PC-3 (cell line): Measurements from ENCODE around the gene MLPH. TPM values are rescaled to one million over a fixed set of nuclear protein-coding genes. Genes with fewer than 3 reads are reported as not detected.

Source experiments
- ATAC-seq: fragments of 200-7000 bp; cut with Tn5 transposase; 2 replicates; pipeline ENCODE4 v1.9.1; 2020; ENCODE audit warnings: mild to moderate bottlenecking, moderate library complexity
- BruUV-seq: library from RNA; stranded (reverse); fragments of 400-500 nt; replicated peaks from 2 replicates; lab custom pipeline; 2021; lab: Mats Ljungman, UMichigan
- CTCF ChIA-PET: fragments of 300-600 bp; sonication (Branson Sonifier 250); formaldehyde crosslinking; loops from one replicate; lab custom pipeline; 2022; ENCODE audit warnings: antibody characterized with exemption; lab: Charles Lee
- POLR2A ChIA-PET: fragments of 300-600 bp; sonication (Branson Sonifier 250); formaldehyde crosslinking; loops from one replicate; lab custom pipeline; 2022; ENCODE audit warnings: antibody characterized with exemption; ENCODE audit not compliant: unreplicated experiment; lab: Charles Lee
- DNase-seq: peaks from one replicate; pipeline ENCODE4 v3.0.0-alpha.2; 2015
- H2AFZ ChIP-seq: fragments of 300-600 bp; sonication (generic); 2 replicates; pipeline ENCODE4 v1.6.0; 2016; ENCODE audit warnings: antibody characterized with exemption, low read length
- H3F3A ChIP-seq: fragments of 300-600 bp; sonication (generic); one replicate; pipeline ENCODE4 v1.6.0; 2017; ENCODE audit warnings: antibody characterized with exemption, low read length, control low read depth, mild to moderate bottlenecking; ENCODE audit not compliant: unreplicated experiment
- H3K27ac ChIP-seq: fragments of 300-600 bp; sonication (generic); 2 replicates; pipeline ENCODE4 v1.5.1; 2016; ENCODE audit warnings: mild to moderate bottlenecking, low read length
- H3K27me3 ChIP-seq: fragments of 300-600 bp; sonication (generic); 2 replicates; pipeline ENCODE4 v1.6.1; 2016; ENCODE audit warnings: low read length, mixed read lengths
- H3K36me3 ChIP-seq: fragments of 300-600 bp; sonication (generic); 2 replicates; pipeline ENCODE4 v1.6.1; 2016; ENCODE audit warnings: low read depth, mixed run types, low read length, mixed read lengths
- H3K4me1 ChIP-seq: fragments of 300-600 bp; sonication (generic); 2 replicates; pipeline ENCODE4 v1.5.1; 2016; ENCODE audit warnings: low read length; ENCODE audit not compliant: insufficient read depth
- H3K4me2 ChIP-seq: fragments of 300-600 bp; sonication (generic); 2 replicates; pipeline ENCODE4 v1.6.0; 2016; ENCODE audit warnings: low read length
- H3K4me3 ChIP-seq: fragments of 300-600 bp; sonication (generic); 2 replicates; pipeline ENCODE4 v1.5.1; 2016; ENCODE audit warnings: mild to moderate bottlenecking, low read length, mixed read lengths
- H3K79me2 ChIP-seq: fragments of 300-600 bp; sonication (generic); 2 replicates; pipeline ENCODE4 v1.6.1; 2017; ENCODE audit warnings: low read length, mixed read lengths
- H3K9ac ChIP-seq: fragments of 300-600 bp; sonication (generic); 2 replicates; pipeline ENCODE4 v1.6.0; 2016; ENCODE audit warnings: mild to moderate bottlenecking, low read length
- H3K9me2 ChIP-seq: fragments of 300-600 bp; sonication (generic); replicated peaks from 2 replicates; pipeline ENCODE4 v1.6.1; 2016; ENCODE audit warnings: mixed run types, low read length, mixed read lengths
- H3K9me3 ChIP-seq: fragments of 300-600 bp; sonication (generic); 2 replicates; pipeline ENCODE4 v1.6.1; 2016; ENCODE audit warnings: low read length, mixed read lengths
- H4K20me1 ChIP-seq: fragments of 300-600 bp; sonication (generic); 2 replicates; pipeline ENCODE4 v1.6.1; 2016; ENCODE audit warnings: low read length, mixed read lengths
- CTCF ChIP-seq: fragments of 300-600 bp; sonication (generic); conservative IDR thresholded peaks from 2 replicates; pipeline ENCODE4 v1.5.1; 2017; ENCODE audit warnings: antibody characterized with exemption, low read depth, mild to moderate bottlenecking, low read length
- EZH2 ChIP-seq: fragments of 300-600 bp; sonication (generic); IDR thresholded peaks from one replicate; pipeline ENCODE4 v1.6.1; 2017; ENCODE audit warnings: antibody characterized with exemption, mild to moderate bottlenecking, low read length; ENCODE audit not compliant: unreplicated experiment
- EZH2phosphoT487 ChIP-seq: fragments of 300-600 bp; sonication (generic); IDR thresholded peaks from 2 replicates; pipeline ENCODE4 v1.6.1; 2018; ENCODE audit warnings: mild to moderate bottlenecking, antibody characterized with exemption, low read length, borderline replicate concordance
- intact Hi-C: fragments of 100-400 bp; cut with micrococcal nuclease; formaldehyde crosslinking; loops from 2 replicates; pipeline ENCODE4 v1.9.0; 2023
- total RNA-seq: library from RNA; depleted of rRNA; stranded (reverse); fragments of >200 nt; gene quantifications from 2 replicates; pipeline ENCODE4 v1.2.3, GENCODE V29; 2014

MLPH gene
- total RNA-seq, 1 experiment from 2014 or later, result 201 TPM

GRCh38 chr2:237490795-237491194, 3.7 kb downstream of the MLPH start:
- Histone ChIP-seq H3K36me3 (peaks cover 53% of the 10 kb centered on the region), H3K27ac (peak overlapping the region; percentile 98), H3K4me1 (peaks cover 48% of the 10 kb centered on the region), H3F3A (peaks cover 8% of the 10 kb centered on the region), H2AFZ (no peak overlapping the region), H3K79me2 (peaks cover 100% of the 10 kb centered on the region), H3K27me3 (no peaks in the 10 kb centered on the region), H3K9me3 (0 out of 2 replicates have a peak, but pooled peaks cover 4% of the 10 kb centered on the region), H3K9ac (peak overlapping the region; percentile 100), H3K4me3 (peak overlapping the region; percentile 92), H4K20me1 (no peaks in the 10 kb centered on the region), H3K4me2 (peak overlapping the region; percentile 92), H3K9me2 (no peaks in the 10 kb centered on the region)
- intact Hi-C loops, result no loop called here
- TF ChIP-seq EZH2, result no peak
- ATAC-seq, result no peak
- CTCF ChIA-PET, result no interaction called here
- no peak for DNase-seq
- POLR2A ChIA-PET, result interaction anchor here (0.7 to 4.5 kb wide), 2 partner anchors 11 to 305 kb away, joined by 13 to 38 read pairs; no protein-coding TSS in a partner anchor
- BruUV-seq, result no TSS peak

GRCh38 chr2:237491515-237492118, 4.6 kb downstream of the MLPH start:
- DNase-seq (no peak), ATAC-seq (no peak)
- CTCF ChIA-PET, result no interaction called here
- Histone ChIP-seq H3K27ac (peak overlapping the region; percentile 98), H2AFZ (no peak overlapping the region), H3K9me2 (no peaks in the 10 kb centered on the region), H3K4me1 (peaks cover 45% of the 10 kb centered on the region), H3K27me3 (no peaks in the 10 kb centered on the region), H3F3A (peaks cover 6% of the 10 kb centered on the region), H4K20me1 (no peaks in the 10 kb centered on the region), H3K9ac (no peak overlapping the region), H3K4me2 (no peak overlapping the region), H3K9me3 (0 out of 2 replicates have a peak, but pooled peaks cover 4% of the 10 kb centered on the region), H3K79me2 (peaks cover 100% of the 10 kb centered on the region), H3K36me3 (peaks cover 61% of the 10 kb centered on the region), H3K4me3 (no peak overlapping the region)
- TF ChIP-seq EZH2phosphoT487, result no peak
- no peak for TF ChIP-seq CTCF
- TF ChIP-seq EZH2, result no peak
- intact Hi-C loops, result no loop called here
- POLR2A ChIA-PET, result no interaction called here
- BruUV-seq, result no TSS peak

GRCh38 chr2:237492137-237492890, 5.3 kb downstream of the MLPH start:
- Histone ChIP-seq H2AFZ (no peak overlapping the region), H3K9me3 (0 out of 2 replicates have a peak, but pooled peaks cover 4% of the 10 kb centered on the region), H3K9me2 (no peaks in the 10 kb centered on the region), H3K27ac (peak overlapping the region; percentile 100), H3K9ac (no peak overlapping the region), H3K27me3 (no peaks in the 10 kb centered on the region), H3F3A (peaks cover 6% of the 10 kb centered on the region), H3K4me3 (no peak overlapping the region), H3K4me2 (no peak overlapping the region), H3K79me2 (peaks cover 100% of the 10 kb centered on the region), H3K4me1 (peaks cover 45% of the 10 kb centered on the region), H3K36me3 (peaks cover 68% of the 10 kb centered on the region), H4K20me1 (no peaks in the 10 kb centered on the region)
- TF ChIP-seq EZH2phosphoT487 (no peak), CTCF (no peak), EZH2 (no peak)
- DNase-seq, result peak; percentile 18
- ChIA-PET POLR2A (no interaction called here), CTCF (no interaction called here)
- ATAC-seq, result no peak
- intact Hi-C loops, result no loop called here
- BruUV-seq, result no TSS peak
